ENCODE measurements around the gene TSPAN9.

- no peak for TF ChIP-seq CTCF (IDR thresholded peaks at IDR 0.05; ENCODE audit: low read depth, low read length)
- TF ChIP-seq MYC (IDR thresholded peaks at IDR 0.05; ENCODE audit: low read depth, low read length): no peak
Measured at GRCh38 chr12:3191450-3191849, 114.3 kb downstream of the TSPAN9 start.

Data from NB4 (cell line).